ENCODE measurements around the gene TSPAN11.

DNA sequence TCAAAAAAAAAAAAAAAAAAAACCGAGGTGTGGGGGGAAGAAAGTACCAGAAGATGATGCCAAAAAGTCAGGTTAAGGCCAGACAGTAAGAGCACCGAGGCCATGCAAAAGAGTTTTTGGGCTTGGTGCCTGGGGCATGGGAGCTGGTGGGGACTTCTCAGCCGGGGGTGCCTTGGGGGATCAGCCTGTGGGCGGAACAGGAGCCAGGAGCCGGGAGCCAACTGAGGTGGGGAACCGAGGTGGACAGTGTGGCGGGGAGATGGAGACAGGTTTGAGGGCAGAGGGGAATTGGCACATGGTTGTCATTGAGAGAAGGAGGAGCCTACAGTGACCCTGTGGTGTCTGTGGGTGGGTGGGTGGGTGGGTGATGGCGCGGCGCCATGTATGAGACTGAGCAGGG is 33.2 kb downstream of the TSPAN11 start:
- no peak for TF ChIP-seq CTCF (IDR thresholded peaks at IDR 0.05)
- TF ChIP-seq POLR2A (IDR thresholded peaks at IDR 0.05), result no peak

Data from body of pancreas (tissue), 4 donors.